Erythroblast (primary cell): ENCODE data around the gene EPHA7.

Experiments
- GATA1 ChIP-seq: IDR thresholded peaks from 2 replicates; pipeline ENCODE4 v1.6.1; 2011; ENCODE audit warnings: low read depth, mild to moderate bottlenecking, control low read depth, low read length, moderate library complexity
- POLR2A ChIP-seq: IDR thresholded peaks from 2 replicates; pipeline ENCODE4 v1.6.1; 2011; ENCODE audit warnings: mild to moderate bottlenecking, low read length

DNA sequence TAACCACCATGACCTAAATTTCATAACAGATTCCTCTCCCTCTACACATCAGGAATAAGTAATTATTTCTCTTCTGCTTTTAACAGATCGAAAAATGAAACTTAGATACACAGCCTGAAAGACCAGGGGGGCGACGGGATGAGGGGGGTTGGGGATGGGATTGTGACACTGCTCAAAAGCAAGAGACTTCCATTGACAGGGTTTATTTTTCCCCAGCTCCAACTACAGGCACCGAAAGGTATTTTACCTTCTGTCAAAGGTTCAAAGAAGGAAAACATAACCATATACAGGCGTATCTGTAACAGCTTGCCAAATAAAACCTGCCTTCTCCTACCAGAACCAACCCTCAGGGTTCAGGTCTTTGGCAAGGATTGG lies 1.3 kb downstream of the EPHA7 start:
- TF ChIP-seq POLR2A (no peak), GATA1 (no peak)
